ENCODE measurements around the gene KLF6. TPM values are rescaled to one million over a fixed set of nuclear protein-coding genes. Genes with fewer than 3 reads are reported as not detected.

KLF6 gene
- total RNA-seq, 1 donor from 2014 or later: 330 TPM

DNA sequence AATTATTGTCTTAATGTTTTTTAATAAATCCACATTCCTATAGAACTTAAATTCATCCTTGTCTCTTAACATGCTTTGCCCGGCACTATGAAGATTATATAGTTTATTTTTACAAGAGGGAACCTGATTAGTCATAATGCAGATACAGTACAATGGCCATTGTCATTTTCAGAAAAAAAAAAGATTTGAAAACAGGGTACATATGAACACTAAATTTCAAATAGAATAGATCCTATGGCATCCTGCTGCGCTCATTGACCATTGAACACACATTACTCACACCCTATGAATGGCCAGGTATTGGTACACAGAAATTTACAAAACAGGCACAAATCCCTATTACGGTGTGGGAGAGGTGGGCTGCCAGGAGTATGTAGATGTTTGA, 2.0 kb upstream of the KLF6 start:
- Mint-ChIP-seq H3K36me3 (ENCODE audit: low read depth) (peaks cover 26% of the 10 kb centered on the region), H3K27me3 (ENCODE audit: low read depth) (no peaks in the 10 kb centered on the region), H3K9me3 (ENCODE audit: low read depth) (peaks cover 11% of the 10 kb centered on the region), H3K27ac (ENCODE audit: unreplicated experiment) (peak overlapping the region; percentile 99), H3K4me1 (ENCODE audit: low read depth) (peaks cover 13% of the 10 kb centered on the region), H3K4me3 (ENCODE audit: unreplicated experiment) (no peak overlapping the region)
- no peak for TF ChIP-seq CTCF (IDR thresholded peaks at IDR 0.05)
- no peak for DNase-seq (ENCODE audit: low spot score)

DNA sequence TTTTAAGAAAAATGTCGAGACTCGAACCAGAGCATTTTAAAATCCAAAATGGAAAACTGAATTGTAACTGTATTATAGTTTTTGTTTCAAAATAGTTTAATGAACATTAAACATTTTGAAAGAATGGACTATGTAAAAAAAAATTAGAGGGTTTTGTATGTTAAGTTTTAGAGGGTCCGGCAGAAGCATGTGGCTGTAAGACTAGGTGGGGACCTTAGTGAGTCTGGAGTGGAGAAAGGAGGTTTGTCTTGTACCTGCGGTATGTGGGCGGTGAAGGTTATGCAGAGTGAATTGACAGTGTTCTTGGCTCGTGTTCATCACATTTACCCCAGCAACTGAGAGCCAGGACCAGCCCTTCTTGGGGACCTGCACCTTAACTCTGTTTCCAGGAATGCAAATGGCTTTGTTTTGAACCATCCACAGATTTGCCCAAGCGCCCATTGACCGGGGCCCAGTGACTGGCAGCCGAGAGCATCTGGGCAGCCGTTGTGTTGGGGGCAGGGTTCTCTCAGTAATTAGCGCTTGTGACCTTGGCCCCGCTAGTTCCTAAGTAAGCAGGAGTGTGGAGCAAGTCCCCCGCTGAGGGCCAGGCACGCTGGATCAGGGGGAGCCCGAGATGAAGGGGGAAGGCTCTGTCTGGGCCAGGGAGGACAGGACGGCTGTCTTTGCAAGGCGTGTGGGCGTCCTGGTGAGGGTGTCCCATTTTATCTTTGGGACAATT, 1.4 kb upstream of the KLF6 start:
- Mint-ChIP-seq H3K9me3 (ENCODE audit: low read depth) (peaks cover 11% of the 10 kb centered on the region), H3K27ac (ENCODE audit: unreplicated experiment) (peak overlapping the region; percentile 99), H3K4me1 (ENCODE audit: low read depth) (peaks cover 18% of the 10 kb centered on the region), H3K4me3 (ENCODE audit: unreplicated experiment) (peak overlapping the region; percentile 94), H3K27me3 (ENCODE audit: low read depth) (no peaks in the 10 kb centered on the region), H3K36me3 (ENCODE audit: low read depth) (peaks cover 31% of the 10 kb centered on the region)
- DNase-seq (ENCODE audit: low spot score): no peak
- no peak for TF ChIP-seq CTCF (IDR thresholded peaks at IDR 0.05)

GRCh38 chr10:3785851-3786271, 852 bp upstream of the KLF6 start:
- Mint-ChIP-seq H3K4me3 (ENCODE audit: unreplicated experiment) (peak overlapping the region; percentile 94), H3K27me3 (ENCODE audit: low read depth) (no peaks in the 10 kb centered on the region), H3K9me3 (ENCODE audit: low read depth) (peaks cover 8% of the 10 kb centered on the region), H3K4me1 (ENCODE audit: low read depth) (peaks cover 23% of the 10 kb centered on the region), H3K36me3 (ENCODE audit: low read depth) (peaks cover 36% of the 10 kb centered on the region), H3K27ac (ENCODE audit: unreplicated experiment) (peak overlapping the region; percentile 99)
- DNase-seq (ENCODE audit: low spot score): no peak
- TF ChIP-seq CTCF (IDR thresholded peaks at IDR 0.05): peak; percentile 45

GRCh38 chr10:3785251-3785850, 342 bp upstream of the KLF6 start:
- no peak for TF ChIP-seq CTCF (IDR thresholded peaks at IDR 0.05)
- Mint-ChIP-seq H3K36me3 (ENCODE audit: low read depth) (peaks cover 41% of the 10 kb centered on the region), H3K4me1 (ENCODE audit: low read depth) (peaks cover 28% of the 10 kb centered on the region), H3K27me3 (ENCODE audit: low read depth) (no peaks in the 10 kb centered on the region), H3K4me3 (ENCODE audit: unreplicated experiment) (peak overlapping the region; percentile 94), H3K27ac (ENCODE audit: unreplicated experiment) (peak overlapping the region; percentile 99), H3K9me3 (ENCODE audit: low read depth) (peaks cover 8% of the 10 kb centered on the region)
- DNase-seq (ENCODE audit: low spot score): peak; percentile 98

DNA sequence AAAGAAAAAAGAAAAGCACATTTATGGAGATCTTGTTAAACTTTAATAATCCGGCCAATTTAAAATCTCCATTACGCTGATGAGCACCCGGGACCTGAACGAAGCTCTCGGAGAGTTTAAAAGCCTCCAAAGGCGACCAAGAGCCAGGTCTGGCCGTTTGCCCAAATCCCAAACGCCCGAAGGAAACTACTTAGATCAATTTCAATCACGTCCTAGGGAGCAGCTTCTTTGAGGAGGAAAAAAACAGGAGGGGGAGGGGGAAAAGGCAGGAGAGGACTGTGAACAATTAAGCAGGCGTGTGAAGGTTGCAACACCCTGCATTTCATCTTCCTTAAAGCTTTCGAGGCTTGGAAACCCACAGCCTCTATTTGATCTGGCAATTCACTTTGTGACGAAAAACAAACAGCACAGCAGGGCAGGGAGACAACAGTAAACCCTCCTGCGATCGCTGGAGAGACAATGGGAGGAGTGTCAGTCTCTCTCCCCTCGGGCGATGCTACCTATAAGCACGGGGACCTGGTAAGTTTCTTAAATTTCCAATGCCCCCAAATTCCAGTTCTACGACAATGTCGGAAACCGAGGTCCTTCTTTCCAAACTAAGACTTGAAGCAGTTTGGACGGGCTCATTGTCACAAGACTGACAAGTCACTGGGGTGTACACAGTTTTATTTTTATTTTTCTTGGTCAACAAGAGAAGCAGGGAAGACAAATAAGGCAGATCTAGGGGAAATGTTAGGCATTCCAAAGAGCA, 1.2 kb downstream of the KLF6 start:
- Mint-ChIP-seq H3K36me3 (ENCODE audit: low read depth) (peaks cover 56% of the 10 kb centered on the region), H3K4me3 (ENCODE audit: unreplicated experiment) (peak overlapping the region; percentile 94), H3K4me1 (ENCODE audit: low read depth) (peaks cover 43% of the 10 kb centered on the region), H3K27me3 (ENCODE audit: low read depth) (no peaks in the 10 kb centered on the region), H3K27ac (ENCODE audit: unreplicated experiment) (peak overlapping the region; percentile 99), H3K9me3 (ENCODE audit: low read depth) (peaks cover under 1% of the 10 kb centered on the region)
- no peak for DNase-seq (ENCODE audit: low spot score)
- TF ChIP-seq CTCF (IDR thresholded peaks at IDR 0.05): no peak
